ENCODE measurements around the gene TVP23A.
"Not testable (repeated sequence)": the region's sequence is repeated elsewhere in the genome, so short reads cannot be mapped to it uniquely, and the experiment has no call there.

The TVP23A gene

DNA sequence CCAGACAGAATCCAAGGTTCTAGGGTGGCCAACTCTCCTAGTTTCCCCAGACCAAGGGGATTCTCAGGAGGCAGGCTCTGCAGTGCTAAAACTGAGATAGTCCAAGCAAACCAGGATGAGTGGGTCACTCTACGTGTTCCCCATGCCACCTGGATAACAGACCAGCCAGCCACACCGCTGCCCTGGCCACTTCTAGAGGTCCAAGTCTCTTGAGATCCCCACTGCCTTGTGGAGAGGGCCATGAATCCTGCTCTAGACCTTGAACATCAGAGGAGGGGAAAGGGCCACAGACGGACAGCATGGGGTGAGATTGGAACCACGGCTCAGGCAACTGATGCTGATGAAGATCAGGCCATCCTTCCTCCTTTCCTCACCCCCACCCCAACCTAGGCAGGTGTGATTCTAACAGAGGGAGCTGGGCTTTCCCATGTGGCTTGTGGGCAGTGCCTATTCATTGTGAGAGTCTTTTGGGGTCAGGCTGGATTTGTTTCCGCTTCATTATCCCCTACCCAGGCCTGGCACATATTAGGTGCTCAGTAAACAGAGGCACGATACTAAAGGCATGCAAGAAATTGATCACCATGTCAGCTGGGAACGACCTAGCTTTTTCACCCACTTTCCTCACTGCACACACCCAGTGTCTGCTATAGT lies 16.8 kb upstream of the TVP23A start:
- no peak for DNase-seq

DNA sequence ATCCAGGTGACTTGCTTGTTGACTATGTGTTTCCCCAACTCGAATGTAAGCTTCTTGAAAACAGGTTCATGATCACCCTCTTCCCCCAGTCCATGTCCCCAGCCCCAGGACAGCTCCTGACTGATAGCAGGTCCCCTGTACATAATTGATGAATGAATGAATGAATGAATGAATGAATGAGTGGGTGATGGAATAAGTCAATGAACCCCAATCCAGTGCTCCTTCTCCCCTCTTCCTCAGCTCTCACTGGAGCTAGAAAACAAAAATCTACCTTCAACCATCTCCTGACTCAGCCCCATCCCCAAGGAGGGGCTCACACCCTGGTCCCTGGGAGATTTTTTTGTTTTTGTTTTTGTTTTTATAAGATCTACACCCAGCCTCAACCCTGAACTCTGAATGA lies 16.2 kb upstream of the TVP23A start:
- no peak for DNase-seq

DNA sequence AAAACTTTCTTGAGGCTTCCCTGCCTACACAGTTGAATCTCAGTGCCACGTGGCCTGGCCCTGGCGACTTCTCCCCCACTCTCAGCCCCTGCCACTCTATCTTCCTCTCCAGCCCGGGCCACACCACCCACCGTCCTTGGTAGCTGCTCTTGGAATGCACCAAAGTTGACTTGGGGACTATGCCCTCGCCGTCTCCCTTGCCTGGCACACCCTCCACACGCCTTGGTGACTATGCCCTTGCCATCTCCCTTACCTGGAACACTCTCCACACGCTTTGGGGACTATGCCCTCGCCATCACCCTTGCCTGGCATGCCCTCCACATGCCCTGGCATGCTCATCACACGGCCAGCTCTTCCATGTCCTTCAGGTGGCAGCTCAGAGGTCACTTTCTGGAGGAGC lies 15.5 kb upstream of the TVP23A start:
- no peak for DNase-seq

DNA sequence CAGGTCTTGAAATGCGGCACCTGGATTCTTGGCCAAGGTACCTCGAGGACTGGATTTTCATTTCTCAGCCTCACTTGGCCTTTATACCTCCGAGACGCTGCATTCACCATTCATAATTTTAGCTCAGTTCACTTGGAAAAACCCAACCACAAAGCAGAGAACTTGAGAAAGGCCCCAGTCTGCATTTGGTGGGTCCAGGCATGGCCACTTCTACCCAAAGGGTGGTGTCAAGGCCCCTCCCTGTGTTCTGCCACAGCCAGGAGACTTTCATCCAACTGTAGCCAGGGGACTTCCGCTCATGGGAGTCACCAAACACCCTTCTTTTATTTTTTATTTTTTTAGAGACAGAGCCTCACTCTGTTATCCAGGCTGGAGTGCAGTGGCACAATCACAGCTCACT lies 14.7 kb upstream of the TVP23A start:
- no peak for DNase-seq

DNA sequence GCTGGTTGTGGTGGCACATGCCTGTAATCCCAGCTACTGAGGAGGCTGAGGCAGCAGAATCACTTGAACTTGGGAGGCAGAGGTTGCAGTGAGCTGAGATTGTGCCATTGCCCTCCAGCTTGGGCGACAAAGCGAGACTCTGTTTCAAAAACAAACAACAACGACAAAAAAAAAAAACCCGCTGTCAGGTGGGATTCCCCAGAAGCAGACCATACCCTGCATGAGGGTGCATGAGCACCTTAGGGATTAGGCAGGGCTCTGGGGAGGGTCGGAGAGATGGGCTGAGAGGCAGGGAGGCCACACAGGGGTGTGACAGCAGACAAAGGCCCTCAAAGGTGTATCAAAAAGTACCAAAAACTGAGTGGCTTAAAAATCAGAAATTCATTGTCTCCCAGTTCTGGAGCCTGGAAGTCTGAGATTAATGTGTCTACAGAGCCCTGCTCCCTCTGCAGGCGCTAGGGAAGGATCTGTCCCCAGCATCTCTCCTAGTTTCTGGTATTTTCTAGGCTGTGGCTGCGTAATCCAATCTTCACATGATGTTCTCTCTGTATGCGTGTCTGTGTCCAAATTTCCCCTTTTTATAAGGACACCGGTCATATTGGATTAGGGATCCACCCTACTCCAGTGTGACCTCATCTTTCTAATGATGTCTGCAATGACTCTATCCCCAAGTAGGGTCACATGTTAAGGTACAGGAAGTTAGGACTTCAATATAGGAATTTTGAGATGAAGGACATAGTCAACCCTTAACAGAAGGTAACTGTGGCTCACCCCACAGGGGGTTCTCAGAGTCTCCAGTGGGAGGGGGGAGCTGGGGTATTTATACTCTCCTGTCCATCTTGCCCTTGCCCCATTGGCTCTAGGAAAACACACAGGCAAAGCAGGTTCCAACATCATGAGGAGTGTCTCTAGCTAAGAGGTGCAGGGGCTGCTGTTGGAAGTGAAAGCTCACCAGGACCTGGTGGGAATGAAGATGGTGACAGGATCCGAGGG lies 13.6 kb upstream of the TVP23A start:
- no peak for DNase-seq

DNA sequence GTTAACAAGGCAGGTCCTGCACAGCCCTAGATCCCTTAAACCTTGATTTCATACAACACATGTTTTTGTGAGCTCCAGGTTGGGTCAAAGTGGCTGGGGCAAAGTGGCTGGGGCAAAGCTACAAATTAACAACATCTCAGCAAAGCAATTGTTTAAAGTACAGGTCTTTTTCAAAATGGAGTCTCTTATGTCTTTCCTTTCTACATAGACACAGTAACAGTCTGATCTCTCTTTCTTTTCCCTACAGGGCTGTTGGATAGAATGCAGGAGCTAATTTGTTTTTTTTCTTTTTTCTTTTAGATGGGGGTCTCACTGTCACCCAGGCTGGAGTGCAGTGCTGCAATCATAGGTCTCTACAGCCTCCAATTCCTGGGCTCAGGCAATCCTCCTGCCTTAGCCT lies 11.6 kb upstream of the TVP23A start:
- not testable (repeated sequence) for DNase-seq

DNA sequence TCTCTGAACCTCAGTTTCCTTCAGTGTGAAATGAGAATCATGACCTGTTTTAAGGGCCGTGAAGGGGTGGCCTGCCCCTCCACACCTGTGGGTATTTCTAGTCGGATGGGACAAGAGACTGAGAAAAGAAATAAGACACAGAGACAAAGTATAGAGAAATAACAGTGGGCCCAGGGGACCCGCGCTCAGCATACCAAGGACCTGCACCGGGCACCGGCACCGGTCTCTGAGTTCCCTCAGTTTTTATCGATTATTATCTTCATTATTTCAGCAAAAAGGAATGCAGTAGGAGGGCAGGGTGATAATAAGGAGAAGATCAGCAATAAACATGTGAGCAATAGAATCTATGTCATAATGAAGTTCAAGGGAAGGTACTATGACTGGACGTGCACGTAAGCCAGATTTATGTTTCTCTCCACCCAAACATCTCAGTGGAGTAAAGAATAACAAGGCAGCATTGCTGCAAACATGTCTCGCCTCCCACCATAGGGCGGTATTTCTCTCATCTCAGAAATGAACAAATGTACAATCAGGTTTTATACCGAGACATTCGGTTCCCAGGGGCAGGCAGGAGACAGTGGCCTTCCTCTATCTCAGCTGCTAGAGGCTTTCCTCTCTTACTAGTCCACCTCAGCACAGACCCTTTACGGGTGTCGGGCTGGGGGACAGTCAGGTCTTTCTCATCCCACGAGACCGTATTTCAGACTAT lies 10.9 kb upstream of the TVP23A start:
- DNase-seq: not testable (repeated sequence)

DNA sequence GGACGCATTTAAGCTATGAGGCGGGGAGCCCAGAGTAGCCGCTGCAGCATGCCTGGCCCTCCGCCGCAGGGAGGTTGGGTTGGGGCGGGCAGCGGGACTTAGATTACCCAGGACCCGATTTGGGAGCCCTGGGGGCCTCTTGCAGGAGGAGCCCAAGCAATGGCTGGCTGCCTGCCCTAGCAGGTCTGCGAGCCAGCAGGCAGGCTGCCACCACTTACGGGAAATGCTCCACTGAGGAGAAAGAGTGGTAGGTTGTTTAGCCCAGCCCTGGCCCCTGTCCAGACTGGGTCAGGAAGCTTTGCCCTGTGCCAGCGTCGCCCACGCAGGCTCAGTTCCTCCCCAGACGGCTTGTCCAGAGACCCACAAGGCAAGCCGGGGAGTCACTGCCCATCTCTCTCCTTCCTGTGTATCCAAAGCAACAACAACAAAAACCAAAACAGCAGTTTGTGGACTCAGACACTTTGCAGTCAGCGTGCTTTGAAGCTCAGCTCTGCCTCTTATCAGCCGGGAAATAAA lies 10.3 kb upstream of the TVP23A start:
- DNase-seq: no peak

DNA sequence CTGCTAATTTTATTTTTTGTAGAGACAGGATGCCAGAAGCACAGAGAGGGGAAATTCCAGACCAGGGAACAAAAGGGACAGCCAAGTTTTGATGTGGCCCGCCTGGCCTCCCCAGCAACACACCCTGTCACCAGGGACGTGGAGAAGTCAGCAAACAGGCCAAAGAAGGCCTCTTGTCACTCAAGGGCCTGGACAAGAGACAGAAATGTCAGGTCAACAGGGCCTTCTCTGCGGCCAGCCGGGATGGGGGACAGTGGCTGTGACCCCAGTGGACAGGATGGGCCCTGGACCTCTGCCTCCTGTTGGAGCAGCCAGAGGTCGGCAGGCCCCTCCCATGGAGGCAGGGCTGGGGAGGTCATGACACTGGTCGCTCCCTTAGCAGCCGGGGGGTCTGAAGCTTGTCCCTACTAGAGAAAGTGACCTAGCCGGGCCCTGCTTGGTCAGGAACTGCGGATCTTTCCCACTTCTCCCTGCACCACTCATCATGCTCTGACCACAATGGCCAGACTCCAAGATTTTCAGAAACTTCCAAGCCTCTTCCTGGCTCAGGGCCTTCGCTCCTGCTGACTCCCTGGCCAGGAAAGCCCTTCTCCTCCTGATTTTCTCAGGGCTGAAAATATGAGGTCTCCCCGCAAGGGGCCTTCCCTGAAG lies 9.2 kb upstream of the TVP23A start:
- no peak for DNase-seq

DNA sequence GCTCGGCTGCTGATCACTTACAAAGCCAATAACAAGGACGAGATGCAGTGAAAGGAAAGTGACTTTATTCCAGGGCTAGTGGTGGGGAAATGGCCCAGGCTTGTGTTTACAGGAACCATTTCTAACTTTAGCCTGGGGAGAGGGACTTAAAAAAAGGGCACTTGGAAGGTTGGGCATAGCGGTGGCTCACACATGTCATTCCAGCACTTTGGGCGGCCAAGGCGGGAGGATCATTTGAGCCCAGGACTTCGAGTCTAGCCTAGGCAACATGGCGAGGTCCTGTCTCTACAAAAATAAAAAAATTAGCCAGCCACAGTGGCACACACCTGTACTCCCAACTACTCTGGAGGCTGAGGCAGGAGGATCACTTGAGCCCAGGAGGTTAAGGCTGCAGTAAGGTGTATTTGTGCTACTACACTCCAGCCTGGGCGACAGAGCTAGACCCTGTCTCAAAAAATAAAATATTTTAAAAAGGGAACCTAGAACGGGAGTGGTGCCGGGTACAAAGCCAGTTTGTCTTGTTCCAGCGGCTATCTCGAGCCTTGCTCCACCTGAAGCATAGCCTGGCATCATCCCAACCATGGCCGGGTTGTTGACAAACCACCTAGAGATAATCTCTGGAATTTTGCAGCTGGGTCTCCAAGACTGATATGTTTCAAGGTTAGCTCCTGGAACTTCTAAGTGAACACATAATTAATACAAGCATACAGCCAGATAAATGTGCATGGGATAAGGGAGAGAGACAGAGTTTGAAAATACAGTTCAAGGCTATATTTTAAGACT lies 5.7 kb upstream of the TVP23A start:
- DNase-seq: no peak

DNA sequence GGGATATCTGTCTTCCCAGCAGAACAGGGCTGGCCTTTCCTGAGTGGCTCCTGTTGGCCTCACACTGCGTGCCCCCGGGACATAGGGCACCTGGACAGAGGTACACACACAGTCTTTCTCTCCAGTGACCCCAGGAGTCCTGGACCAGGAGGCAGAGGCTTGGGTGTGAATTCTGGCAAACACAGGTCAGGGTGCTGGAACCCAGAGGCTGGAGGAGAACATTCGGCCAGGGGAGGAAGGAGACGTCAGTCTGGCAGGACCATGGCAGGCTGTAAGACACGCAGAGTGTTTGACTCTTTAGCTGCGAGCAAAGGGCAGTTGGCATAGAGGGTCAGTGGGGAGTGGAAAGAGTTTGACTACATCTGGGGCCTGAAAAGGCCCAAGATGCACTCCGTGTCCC lies 4.1 kb upstream of the TVP23A start:
- DNase-seq: no peak

DNA sequence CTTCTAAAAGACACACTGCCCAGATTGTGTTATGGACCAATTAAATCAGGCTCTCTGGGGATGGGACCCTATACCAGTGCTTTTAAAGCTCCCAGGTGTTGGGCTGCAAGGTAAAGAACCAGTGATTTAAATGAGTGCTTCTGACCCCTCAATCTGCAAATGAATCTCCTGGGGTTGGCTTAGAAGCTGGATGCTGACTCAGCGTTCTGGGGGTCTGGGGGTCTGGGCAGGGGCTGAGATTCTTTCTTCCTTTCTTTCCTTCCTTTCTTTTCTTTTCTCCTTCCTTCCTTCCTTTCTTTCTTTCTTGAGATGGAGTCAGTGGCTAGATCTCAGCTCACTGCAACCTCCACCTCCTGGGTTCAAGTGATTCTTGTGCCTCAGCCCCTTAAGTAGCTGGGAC lies 2.0 kb upstream of the TVP23A start:
- no peak for DNase-seq

DNA sequence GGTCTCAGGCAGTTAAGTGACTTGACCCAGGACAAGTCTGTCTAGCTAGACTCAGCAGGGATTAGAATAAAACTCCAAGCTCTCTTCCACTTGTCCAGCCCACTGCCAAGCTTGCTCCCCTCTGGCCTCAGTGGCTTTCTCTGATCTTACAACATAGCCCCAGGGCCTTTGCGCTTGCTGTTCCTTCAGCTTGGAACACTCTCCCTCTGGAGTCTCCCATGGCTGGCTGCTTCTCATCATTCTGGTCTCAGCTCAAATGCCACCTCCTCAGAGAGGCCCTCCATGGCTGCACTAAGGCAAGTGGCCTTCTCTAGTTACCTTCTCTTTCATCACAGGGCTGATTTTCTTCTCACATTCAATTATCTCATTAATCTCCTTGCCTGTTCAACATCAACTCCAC lies 1.1 kb downstream of the TVP23A start:
- DNase-seq: no peak

DNA sequence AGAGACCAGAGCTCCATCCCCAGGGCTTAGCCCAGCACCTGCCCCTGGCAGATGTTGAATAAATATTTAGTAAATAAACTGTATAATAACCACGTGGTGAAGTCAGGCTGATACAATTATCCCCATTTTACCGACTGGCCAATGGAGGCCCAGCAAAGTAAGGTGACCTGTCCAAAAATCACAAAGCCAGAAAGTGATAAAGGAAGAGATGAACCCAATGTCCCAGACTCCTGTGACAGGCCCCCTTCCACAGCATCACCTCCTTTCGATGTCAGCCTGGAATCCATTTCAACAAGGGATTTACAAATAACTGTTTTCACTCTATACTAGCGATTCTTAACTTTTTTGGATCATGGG lies 5.5 kb downstream of the TVP23A start:
- no peak for DNase-seq

DNA sequence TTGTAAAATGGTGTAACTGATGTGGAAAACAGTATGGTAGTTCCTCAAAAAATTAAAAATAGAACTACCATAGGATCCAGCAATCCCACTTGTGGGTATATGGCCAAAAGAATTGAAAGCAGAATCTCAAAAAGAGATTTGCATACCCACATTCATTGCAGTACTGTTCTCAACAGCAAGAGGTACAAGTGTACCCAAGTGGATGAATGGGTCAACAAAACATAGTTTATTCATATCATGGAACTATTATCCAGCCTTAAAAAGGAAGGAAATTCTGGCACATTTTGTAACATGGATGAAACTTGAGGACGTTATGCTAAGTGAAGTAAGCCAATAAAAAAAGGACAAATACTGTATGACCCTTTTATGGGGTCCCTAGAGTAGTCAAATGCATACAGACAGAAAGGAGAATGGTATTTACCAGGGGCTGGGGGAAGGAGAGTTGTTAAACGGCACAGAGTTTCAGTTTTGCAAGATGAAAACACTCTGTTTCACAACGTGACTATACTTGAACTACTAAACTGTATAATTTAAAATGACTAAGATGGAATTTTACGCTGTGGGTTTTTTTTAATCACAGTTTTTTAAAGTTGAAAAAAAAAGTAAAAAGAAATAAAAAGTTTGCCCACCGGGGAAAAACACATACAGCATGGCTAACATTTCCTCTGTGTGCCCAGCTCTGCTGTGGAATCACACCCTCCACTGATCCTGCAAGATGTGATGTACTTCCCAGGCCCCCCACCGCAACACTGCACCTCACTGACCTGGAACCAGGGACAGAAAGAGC lies 6.1 kb downstream of the TVP23A start:
- DNase-seq: no peak

DNA sequence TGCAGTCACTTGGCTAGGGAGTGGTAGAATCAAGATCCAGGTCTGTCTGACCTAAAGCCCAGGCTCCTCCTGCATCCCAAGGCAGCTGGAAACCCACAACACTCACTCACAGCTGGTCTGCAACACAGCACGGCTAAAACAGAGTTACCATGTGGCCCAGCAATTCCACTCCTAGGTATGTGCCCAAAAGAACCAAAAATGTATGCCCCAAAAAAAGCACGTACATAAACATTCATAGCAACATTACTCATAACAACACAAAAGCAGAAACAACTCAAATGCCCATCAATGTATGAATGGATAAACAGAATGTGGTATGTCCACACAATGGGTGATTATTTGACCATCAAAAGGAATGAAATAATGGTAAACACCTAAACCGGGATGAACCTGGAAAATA lies 8.9 kb downstream of the TVP23A start:
- DNase-seq: no peak

DNA sequence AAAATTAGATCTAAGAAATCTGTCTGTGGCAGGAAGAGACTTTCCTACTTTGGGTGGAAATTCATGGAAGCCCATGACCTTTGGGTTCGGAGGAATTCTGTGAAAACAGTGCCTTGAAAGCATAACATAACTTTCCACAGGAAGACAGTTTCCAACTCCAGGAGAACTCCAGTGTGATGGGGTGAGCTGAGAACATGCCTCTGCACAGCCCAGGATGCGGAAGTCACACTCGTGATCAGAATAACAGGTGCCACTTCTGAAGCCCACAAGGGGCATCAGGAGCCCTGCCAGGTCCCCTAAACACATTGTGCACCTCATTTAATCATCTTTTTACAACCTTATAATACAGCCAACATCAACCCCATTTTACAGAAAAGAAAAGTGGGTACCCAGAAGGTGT lies 9.7 kb downstream of the TVP23A start:
- no peak for DNase-seq

DNA sequence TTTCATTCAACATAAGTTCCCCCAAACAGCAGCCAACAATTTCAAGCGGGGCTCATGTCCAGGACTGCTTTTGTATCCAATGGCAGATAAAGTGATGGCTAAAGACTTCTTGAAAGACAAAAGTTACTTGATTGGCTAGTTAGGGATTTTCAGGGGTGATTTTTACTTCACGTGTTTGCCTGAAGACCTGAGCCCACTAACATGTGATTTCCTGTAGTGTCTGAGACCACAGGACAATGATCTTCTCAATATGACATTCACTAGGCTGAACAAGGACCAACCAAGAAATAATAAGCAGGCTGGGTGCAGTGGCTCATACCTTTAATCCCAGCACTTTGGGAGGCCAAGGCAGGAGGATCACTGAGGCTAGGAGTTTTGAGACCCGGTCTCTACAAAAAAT lies 10.4 kb downstream of the TVP23A start:
- no peak for DNase-seq

DNA sequence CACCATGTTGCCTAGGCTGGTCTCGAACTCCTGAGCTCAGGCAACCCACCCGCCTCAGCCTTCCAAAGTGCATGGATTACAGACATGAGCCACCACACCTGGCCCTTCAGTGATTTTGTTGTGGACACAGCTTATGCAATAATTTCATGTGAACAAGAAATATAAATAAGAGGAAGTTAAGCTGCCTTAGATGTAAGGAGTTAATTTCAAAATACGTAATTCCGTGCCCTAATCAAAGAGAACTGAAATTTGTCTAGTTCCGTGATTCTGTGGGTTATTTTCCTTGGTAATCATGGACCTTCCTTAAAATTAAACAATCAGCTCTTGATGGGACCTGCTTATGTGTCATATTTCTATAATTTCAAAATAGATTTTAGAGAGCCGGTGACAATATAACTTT lies 11.9 kb downstream of the TVP23A start:
- DNase-seq: no peak

DNA sequence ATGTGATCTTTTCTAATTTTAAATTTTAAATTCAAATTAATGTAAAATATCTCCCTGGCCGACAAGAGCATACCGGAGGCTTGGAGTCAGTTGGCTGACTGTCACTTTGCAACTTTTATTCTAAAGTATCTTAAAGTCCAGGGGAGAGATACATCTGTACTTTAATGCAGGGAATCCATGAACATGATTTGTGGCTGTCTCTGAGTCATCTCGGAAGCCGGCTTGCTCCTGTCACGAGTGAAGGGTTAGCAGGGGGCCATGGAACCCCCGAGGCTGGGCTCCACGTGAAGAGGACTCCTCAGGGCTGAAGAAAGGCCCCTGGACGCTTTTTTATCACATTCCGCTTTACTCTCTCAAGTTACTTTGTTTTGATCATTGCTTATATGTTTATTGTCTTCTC lies 13.3 kb downstream of the TVP23A start:
- DNase-seq: no peak

DNA sequence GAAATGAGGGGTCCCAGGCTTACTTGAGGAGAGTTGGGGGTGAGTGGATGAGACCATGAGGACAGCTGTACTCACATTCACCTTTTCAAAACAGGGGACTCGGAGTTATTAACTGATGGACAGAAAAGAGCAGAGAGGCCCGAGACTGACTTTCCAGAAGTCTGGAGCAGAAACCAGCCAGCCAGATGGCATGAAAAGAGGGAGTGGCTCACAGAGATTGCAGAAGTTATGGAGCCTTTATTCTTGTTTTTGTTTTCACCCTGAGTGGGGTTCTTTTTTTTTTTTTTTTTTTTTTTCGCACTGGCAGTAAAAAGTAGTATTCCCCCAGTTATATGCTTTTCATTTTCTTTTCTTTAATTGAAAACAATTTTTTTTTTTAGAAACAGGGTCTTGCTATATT lies 18.9 kb downstream of the TVP23A start:
- DNase-seq: no peak

Data from NCI-H2171 treated with DMSO at 0.1 percent for 48 hours (cell line).